Mesothelial cell of epicardium (in vitro differentiated cells): ENCODE results near the gene SLC9A2. TPM values are rescaled to one million over a fixed set of nuclear protein-coding genes. Genes with fewer than 3 reads are reported as not detected.

ENCODE experiments used
- DNase-seq, 2 experiments: peaks; one replicate each; pipeline ENCODE4 v3.0.0; 2021; ENCODE audit warnings: low spot score in 2 of 2; ENCODE audit not compliant: unreplicated experiment in 2 of 2
- H3K27ac Mint-ChIP-seq: 2 replicates; pipeline ENCODE4 v1.8.0; 2021; ENCODE audit warnings: mixed read lengths
- H3K27me3 Mint-ChIP-seq: 2 replicates; pipeline ENCODE4 v1.8.0; 2021; ENCODE audit warnings: low read depth, mixed read lengths
- H3K36me3 Mint-ChIP-seq: 2 replicates; pipeline ENCODE4 v1.8.0; 2021; ENCODE audit warnings: mixed read lengths
- H3K4me1 Mint-ChIP-seq: 2 replicates; pipeline ENCODE4 v1.8.0; 2021; ENCODE audit warnings: mixed read lengths
- H3K4me3 Mint-ChIP-seq: 2 replicates; pipeline ENCODE4 v1.8.0; 2021; ENCODE audit warnings: mild to moderate bottlenecking, moderate library complexity, mixed read lengths
- H3K9me3 Mint-ChIP-seq: 2 replicates; pipeline ENCODE4 v1.8.0; 2021; ENCODE audit warnings: mixed read lengths
- CTCF ChIP-seq: fragments of 200-600 bp; sonication (generic); IDR thresholded peaks from one replicate; pipeline ENCODE4 v1.5.0; 2021; ENCODE audit warnings: antibody characterized with exemption; ENCODE audit not compliant: unreplicated experiment
- total RNA-seq: library from RNA; stranded (reverse); gene quantifications from 3 replicates; pipeline ENCODE4 v1.2.1, GENCODE V29; 2021

SLC9A2 gene
- total RNA-seq, 1 donor from 2014 or later, result 0.04 TPM

GRCh38 chr2:102708847-102709559, 89.7 kb downstream of the SLC9A2 start:
- TF ChIP-seq CTCF, result no peak
- DNase-seq, result no peak
- no peaks in the 10 kb centered on the region for H3K4me1 Mint-ChIP-seq
- H3K9me3 Mint-ChIP-seq, result no peaks in the 10 kb centered on the region
- no peak overlapping the region for H3K4me3 Mint-ChIP-seq
- no peak overlapping the region for H3K27ac Mint-ChIP-seq
- H3K27me3 Mint-ChIP-seq, result peaks cover 15% of the 10 kb centered on the region
- H3K36me3 Mint-ChIP-seq, result no peaks in the 10 kb centered on the region

- H3K4me1 Mint-ChIP-seq, result no peaks in the 10 kb centered on the region
- H3K4me3 Mint-ChIP-seq, result no peak overlapping the region
- no peaks in the 10 kb centered on the region for H3K9me3 Mint-ChIP-seq
- H3K36me3 Mint-ChIP-seq, result peaks cover 34% of the 10 kb centered on the region
- TF ChIP-seq CTCF, result no peak
- DNase-seq, result no peak
- H3K27me3 Mint-ChIP-seq, result no peaks in the 10 kb centered on the region
- H3K27ac Mint-ChIP-seq, result no peak overlapping the region
These were observed 98.1 kb downstream of the SLC9A2 start for GRCh38 chr2:102717308-102718018.

- H3K36me3 Mint-ChIP-seq, result peaks cover 44% of the 10 kb centered on the region
- H3K27ac Mint-ChIP-seq, result no peak overlapping the region
- no peak for DNase-seq
- H3K4me3 Mint-ChIP-seq, result no peak overlapping the region
- TF ChIP-seq CTCF, result no peak
- H3K27me3 Mint-ChIP-seq, result no peaks in the 10 kb centered on the region
- H3K9me3 Mint-ChIP-seq, result no peaks in the 10 kb centered on the region
- no peaks in the 10 kb centered on the region for H3K4me1 Mint-ChIP-seq
These were observed 99.3 kb downstream of the SLC9A2 start for GRCh38 chr2:102718387-102719316.

- Mint-ChIP-seq H3K27ac (no peak overlapping the region), H3K4me3 (no peak overlapping the region), H3K4me1 (no peaks in the 10 kb centered on the region), H3K9me3 (no peaks in the 10 kb centered on the region), H3K36me3 (peaks cover 48% of the 10 kb centered on the region), H3K27me3 (no peaks in the 10 kb centered on the region)
- no peak for TF ChIP-seq CTCF
- DNase-seq, result no peak
These were observed 104.7 kb downstream of the SLC9A2 start for GRCh38 chr2:102724016-102724490.

GRCh38 chr2:102724553-102724952, 105.2 kb downstream of the SLC9A2 start:
- TF ChIP-seq CTCF, result no peak
- Mint-ChIP-seq H3K9me3 (no peaks in the 10 kb centered on the region), H3K36me3 (peaks cover 45% of the 10 kb centered on the region), H3K27ac (no peak overlapping the region), H3K27me3 (no peaks in the 10 kb centered on the region), H3K4me1 (no peaks in the 10 kb centered on the region), H3K4me3 (no peak overlapping the region)
- no peak for DNase-seq
